ENCODE measurements around the gene SEC62. TPM values are rescaled to one million over a fixed set of nuclear protein-coding genes. Genes with fewer than 3 reads are reported as not detected.

SEC62 gene
- total and polyA plus RNA-seq, 9 of the 15 experiments (the other 6 are each of a cell fraction or from before 2014, with no cell fraction given) = 34.5 to 152 (median 51.8) TPM

DNA sequence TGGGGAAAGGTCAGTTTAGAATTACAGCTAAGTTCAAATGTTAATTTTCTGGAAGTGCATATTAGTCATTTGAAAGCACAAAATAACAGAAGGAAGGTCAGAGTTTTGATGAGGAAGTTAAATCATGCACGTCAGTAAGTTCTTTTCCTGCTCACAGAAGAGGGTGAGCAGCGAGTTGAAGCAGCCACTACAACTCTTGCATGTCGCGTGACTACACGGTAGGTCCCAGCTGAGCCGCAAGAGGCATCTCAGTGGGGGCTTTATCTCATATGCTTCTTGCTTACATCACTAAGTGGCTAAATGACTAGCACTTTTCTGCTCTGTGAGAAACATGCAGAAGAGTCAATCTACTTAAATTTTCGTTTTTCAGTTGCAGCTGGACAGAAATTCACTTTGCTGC is 21.3 kb upstream of the SEC62 start (continued):
- TF ChIP-seq, protein P1, sequence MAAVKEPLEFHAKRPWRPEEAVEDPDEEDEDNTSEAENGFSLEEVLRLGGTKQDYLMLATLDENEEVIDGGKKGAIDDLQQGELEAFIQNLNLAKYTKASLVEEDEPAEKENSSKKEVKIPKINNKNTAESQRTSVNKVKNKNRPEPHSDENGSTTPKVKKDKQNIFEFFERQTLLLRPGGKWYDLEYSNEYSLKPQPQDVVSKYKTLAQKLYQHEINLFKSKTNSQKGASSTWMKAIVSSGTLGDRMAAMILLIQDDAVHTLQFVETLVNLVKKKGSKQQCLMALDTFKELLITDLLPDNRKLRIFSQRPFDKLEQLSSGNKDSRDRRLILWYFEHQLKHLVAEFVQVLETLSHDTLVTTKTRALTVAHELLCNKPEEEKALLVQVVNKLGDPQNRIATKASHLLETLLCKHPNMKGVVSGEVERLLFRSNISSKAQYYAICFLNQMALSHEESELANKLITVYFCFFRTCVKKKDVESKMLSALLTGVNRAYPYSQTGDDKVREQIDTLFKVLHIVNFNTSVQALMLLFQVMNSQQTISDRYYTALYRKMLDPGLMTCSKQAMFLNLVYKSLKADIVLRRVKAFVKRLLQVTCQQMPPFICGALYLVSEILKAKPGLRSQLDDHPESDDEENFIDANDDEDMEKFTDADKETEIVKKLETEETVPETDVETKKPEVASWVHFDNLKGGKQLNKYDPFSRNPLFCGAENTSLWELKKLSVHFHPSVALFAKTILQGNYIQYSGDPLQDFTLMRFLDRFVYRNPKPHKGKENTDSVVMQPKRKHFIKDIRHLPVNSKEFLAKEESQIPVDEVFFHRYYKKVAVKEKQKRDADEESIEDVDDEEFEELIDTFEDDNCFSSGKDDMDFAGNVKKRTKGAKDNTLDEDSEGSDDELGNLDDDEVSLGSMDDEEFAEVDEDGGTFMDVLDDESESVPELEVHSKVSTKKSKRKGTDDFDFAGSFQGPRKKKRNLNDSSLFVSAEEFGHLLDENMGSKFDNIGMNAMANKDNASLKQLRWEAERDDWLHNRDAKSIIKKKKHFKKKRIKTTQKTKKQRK (IDR thresholded peaks at IDR 0.05; ENCODE audit: borderline replicate concordance, low read depth, low read length) = no peak
- no peak for TF ChIP-seq KAT2B (IDR thresholded peaks at IDR 0.05; ENCODE audit: low read depth, low read length)
- TF ChIP-seq SRSF1 (IDR thresholded peaks at IDR 0.05; ENCODE audit: low read depth, low read length) = no peak
- no peak for TF ChIP-seq SNIP1 (IDR thresholded peaks at IDR 0.05; ENCODE audit: low read depth)
- TF ChIP-seq NELFE (IDR thresholded peaks at IDR 0.05; ENCODE audit: insufficient read depth, insufficient read length) = no peak
- TF ChIP-seq SMC3 (conservative IDR thresholded peaks at IDR 0.05; ENCODE audit: insufficient read depth, low read depth, low read length) = no peak
- TF ChIP-seq BCOR (IDR thresholded peaks at IDR 0.05) = no peak
- 0 out of 2 replicates have a peak, but pooled peaks have one; percentile 17 for TF ChIP-seq FOSL1 (tag; conservative IDR thresholded peaks at IDR 0.05)
- no peak for TF ChIP-seq ZNF24 (IDR thresholded peaks at IDR 0.05)
- TF ChIP-seq ZNF76 (CRISPR knock-in tag; IDR thresholded peaks at IDR 0.05; ENCODE audit: borderline replicate concordance) = no peak
- TF ChIP-seq ZNF445 (CRISPR knock-in tag; IDR thresholded peaks at IDR 0.05; ENCODE audit: low read depth) = no peak
- no peak for TF ChIP-seq CCNT2 (IDR thresholded peaks at IDR 0.05; ENCODE audit: borderline replicate concordance, extremely low read depth, insufficient read length, low read depth, low read length)
- TF ChIP-seq NCOA4 (IDR thresholded peaks at IDR 0.05; ENCODE audit: partially characterized antibody) = no peak
- no peak for TF ChIP-seq ETS2 (tag; IDR thresholded peaks at IDR 0.05; ENCODE audit: borderline replicate concordance, poor library complexity, severe bottlenecking)
- TF ChIP-seq, protein P2, sequence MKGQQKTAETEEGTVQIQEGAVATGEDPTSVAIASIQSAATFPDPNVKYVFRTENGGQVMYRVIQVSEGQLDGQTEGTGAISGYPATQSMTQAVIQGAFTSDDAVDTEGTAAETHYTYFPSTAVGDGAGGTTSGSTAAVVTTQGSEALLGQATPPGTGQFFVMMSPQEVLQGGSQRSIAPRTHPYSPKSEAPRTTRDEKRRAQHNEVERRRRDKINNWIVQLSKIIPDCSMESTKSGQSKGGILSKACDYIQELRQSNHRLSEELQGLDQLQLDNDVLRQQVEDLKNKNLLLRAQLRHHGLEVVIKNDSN (CRISPR knock-in tag; IDR thresholded peaks at IDR 0.05) = no peak
- TF ChIP-seq, protein P3, sequence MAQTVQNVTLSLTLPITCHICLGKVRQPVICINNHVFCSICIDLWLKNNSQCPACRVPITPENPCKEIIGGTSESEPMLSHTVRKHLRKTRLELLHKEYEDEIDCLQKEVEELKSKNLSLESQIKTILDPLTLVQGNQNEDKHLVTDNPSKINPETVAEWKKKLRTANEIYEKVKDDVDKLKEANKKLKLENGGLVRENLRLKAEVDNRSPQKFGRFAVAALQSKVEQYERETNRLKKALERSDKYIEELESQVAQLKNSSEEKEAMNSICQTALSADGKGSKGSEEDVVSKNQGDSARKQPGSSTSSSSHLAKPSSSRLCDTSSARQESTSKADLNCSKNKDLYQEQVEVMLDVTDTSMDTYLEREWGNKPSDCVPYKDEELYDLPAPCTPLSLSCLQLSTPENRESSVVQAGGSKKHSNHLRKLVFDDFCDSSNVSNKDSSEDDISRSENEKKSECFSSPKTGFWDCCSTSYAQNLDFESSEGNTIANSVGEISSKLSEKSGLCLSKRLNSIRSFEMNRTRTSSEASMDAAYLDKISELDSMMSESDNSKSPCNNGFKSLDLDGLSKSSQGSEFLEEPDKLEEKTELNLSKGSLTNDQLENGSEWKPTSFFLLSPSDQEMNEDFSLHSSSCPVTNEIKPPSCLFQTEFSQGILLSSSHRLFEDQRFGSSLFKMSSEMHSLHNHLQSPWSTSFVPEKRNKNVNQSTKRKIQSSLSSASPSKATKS (CRISPR knock-in tag; IDR thresholded peaks at IDR 0.05) = no peak
- TF ChIP-seq CREM (IDR thresholded peaks at IDR 0.05; ENCODE audit: low read depth) = peak; percentile 82
- no peak for TF ChIP-seq JUN (IDR thresholded peaks at IDR 0.05; ENCODE audit: borderline replicate concordance, low read depth, low read length)
- no peak for TF ChIP-seq JUN (CRISPR knock-in tag; IDR thresholded peaks at IDR 0.05; ENCODE audit: borderline replicate concordance)
- no peak for TF ChIP-seq EZH2 (IDR thresholded peaks at IDR 0.05; ENCODE audit: borderline replicate concordance, low read depth, low read length)
- no peak for TF ChIP-seq ZBTB7A (IDR thresholded peaks at IDR 0.05; ENCODE audit: borderline replicate concordance, control insufficient read depth, low read depth, low read length)
- TF ChIP-seq XRCC4 (IDR thresholded peaks at IDR 0.05; ENCODE audit: extremely low read depth, insufficient read depth, insufficient read length) = no peak
- peak; percentile 78 for TF ChIP-seq MAFG (tag; conservative IDR thresholded peaks at IDR 0.05)
- TF ChIP-seq ADNP (tag; IDR thresholded peaks at IDR 0.05) = no peak
- no peak for TF ChIP-seq ZBTB8A (IDR thresholded peaks at IDR 0.05; ENCODE audit: partially characterized antibody)
